Activated CD8-positive, alpha-beta memory T cell treated with anti-CD3 and anti-CD28 coated beads for 1 hour (primary cell): ENCODE data around the gene MGAT5.
"Not testable (repeated sequence)": the region's sequence is repeated elsewhere in the genome, so short reads cannot be mapped to it uniquely, and the experiment has no call there.

ENCODE experiments used
- DNase-seq, 2 donors: peaks; one replicate each; pipeline ENCODE4 v3.0.0-alpha.2; 2020; ENCODE audit warnings: low read depth in 1 of 2; ENCODE audit errors: extremely low read depth in 1 of 2

MGAT5 gene

DNA sequence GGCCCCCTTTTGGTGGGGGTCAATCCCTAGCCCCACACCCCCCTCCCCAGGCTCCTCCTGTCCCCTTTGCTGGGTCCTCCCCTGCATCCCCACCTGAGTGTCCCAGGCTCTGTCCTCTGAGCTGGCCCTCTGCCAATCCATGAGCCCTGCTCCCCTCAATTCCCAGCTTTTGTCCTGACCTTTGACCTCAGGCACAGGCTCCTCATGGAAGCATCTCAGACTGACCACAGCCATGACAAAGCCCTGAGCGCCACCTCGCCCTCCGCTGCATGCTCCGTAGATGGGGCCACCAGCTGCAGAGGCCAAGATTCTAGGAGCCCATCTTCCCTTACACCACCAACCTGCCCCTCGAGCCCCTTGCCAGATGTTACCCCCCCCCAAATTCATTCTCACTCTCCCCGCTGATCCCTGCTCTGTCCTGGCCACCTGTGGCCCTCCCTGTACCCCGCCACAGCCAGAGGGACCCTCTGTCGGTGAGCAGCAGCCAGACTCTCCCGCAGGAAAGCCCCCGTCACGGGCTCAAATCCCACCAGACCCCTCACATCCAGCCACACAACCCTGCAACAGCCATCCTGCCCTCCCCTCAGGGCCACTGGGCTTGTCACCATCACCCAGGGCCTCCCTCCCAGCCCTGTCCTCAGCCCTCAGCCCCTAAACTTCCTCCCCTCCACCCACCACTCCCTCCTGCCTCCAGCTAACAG is 206.0 kb downstream of the MGAT5 start:
- DNase-seq, result no peak

DNA sequence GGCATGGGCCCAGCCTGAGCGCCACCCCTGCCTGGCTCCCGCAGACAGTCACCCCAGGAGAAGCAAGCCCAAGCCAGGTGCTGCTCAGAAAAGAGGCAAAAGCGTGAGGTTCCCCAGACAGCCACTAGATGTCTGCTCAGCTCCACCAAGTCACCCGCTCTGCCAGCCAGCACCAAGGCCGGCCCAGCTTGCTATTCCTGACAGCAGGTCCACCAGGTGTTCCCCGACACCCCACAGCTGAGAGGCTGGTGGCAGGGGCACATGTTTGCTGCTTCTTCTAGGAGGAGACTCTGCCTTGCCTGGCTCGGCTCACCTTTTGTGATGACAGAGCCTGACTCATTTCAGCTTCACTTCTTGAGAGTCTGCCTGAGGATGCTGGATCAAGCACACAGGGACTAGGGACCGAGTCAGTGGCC is 206.7 kb downstream of the MGAT5 start:
- peak in 1 of 2 donors; percentile 4 for DNase-seq

DNA sequence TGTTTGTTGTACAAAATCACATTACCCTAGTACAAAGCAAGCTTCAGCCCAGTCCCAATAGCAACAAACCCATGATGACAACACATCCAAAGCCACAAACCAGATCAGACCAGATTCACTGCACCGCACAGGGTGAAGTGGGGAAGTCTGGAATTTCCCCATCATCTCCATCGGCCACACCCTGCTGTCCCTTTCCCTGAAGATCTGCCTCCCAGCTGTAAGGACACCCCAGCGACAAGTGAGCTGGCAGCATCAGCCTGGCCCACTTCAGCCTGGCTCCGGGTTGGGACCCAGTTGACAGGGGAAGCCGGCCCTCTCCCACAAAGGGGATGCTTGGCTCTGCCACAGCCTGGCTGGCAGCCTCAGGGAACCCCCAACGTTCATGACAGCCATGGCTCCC is 207.6 kb downstream of the MGAT5 start:
- no peak for DNase-seq

DNA sequence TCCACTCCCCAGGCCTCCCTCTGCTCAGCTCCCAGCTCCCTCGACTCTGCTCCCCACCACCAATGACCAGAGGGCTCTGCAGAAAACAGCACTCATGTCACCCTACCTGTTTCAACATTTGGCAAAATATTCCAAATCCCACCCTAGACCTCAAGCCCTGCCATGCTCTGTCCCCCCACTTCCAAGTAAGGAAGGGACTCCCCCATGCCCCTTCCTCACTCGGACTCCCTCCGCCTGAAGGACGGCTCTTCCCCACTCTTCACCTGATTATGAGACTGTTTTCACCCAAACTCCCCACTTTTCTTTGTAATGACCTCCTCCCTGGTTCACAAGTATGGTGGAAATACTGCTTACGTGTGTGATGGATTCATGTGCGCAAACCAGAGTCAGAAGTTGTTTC is 208.4 kb downstream of the MGAT5 start:
- DNase-seq, result no peak

DNA sequence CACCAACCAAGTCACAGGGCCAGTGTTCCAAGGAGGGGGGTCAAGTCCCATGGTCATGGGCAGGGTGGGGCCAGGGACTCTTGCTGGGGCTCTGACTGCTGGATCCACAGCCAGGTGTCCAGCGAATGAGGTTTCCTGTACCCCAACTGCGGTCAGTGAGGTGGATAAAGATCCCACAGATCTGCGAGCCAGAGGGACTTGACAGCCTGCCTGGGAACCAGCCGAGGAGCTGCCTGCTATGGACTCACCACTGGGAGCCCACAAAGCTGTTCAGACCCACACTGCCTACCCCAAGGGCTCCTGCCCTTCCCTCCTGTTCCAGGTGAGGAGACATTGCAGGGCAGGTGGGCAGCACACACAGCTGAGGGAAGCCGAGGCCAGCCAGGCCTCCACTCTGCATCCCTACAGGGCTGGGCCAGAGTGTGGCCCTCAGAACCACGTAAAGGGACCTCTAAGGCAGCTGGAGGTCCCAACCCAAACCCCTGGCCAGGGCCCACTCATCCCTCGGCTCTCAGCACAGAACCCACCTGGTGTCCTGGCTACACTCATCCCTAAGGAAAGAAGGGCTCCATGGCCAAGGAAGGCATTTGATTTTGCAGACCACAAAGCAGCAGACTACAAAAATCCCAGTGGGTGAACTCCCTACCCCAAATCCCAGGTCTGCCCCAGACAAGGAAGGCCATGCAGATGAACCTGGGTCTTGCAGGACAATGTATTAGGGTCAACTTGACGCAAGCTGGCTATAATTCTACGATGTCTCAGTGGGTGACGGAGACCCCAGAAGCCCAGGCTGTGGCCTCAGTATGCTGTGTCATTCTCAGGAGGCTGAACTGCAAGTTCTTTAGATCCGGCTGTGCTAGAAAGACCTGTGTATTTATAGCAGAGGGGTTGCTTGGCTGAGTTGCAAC is 209.2 kb downstream of the MGAT5 start:
- DNase-seq, result no peak

DNA sequence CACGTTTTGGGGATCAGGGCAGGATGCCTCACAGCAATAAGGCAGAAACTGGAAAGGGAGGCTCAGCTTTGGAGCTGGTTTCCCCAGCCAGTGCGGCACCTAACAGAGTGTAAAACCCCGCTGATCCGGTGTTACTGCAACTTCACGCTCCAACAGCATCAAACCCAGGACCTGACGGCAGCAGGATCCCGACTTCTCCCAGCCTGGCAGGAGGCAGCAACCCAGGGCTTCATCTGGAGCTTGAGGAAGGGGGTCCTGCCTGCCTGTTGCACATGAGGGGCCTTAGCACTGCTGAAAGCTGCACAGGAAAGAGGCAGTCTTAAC is 209.8 kb downstream of the MGAT5 start:
- DNase-seq, result no peak

DNA sequence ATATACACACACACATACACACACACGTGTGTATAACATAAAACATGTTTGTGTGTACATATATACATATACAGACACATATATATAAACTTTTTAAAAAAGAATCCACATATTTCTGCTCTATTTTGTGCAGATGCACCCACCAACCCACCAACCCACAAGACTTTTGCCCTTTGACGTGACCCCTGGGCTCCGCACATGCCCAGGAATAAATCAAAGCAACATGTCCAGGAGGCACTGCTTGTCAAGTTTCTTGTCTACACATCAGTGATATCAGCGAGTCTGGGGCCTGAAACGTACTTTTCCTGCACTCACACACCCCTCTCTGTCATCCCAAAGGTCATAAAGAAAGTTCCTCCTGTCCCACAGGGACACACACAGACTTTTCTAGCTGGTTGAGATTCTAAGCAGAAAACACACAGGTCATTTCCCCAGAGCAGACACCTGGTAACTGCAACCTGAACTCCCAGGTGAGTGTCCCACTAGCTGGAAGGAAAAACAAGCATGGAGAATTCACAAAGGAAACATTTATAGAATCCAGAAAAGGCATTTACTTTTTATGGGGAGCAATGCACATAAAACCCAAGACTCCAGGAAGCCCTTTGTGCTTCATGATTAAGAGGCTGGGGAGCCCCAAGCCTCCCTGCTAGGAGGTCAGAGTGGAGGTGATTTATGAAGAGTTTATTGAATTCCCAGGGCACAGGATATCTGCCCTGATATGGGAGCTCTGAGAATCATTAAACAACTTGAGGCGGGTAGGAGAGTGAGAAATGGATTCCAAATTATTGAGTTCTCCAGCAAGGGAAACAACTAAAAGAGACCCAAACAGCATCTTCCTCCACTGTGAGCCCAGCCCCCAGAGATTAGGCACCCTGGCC is 211.6 kb downstream of the MGAT5 start:
- no peak for DNase-seq

DNA sequence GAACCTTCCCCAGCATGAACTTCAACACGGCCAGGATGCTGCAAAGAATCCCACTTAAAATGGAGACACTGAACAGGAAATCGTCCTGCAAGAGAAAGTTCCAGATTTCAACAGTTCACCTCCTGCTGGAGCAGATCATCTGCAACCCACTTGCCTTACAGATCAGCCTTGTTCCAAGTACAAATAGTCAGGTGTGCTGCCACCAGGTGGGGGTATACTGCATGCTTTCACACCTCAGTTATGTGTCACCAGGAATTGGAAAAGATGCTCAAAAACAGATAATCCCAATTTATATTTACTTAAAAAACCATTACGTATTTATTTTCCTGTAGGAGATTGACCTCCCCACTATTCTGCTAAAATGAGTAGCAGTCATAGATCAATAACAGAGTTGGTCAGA is 212.3 kb downstream of the MGAT5 start:
- DNase-seq, result no peak

DNA sequence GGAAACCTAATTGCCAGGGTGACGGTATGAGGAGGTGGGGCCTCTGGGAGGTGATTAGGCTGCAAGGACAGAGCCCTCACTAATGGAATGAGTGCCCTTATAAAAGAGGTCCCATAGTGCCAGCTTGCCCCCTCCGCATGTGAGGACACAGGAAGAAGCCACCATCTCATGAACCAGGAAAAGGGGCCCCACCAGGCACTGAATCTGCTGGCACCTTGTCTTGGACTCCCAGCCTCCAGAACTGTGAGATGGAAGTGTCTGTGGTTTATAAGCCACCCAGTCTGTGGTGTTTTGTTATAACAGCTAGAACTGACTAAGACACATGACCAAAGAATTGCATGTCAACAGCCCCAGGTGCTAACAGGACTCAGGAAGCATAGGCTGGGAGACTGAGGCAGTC is 214.3 kb downstream of the MGAT5 start:
- no peak for DNase-seq

DNA sequence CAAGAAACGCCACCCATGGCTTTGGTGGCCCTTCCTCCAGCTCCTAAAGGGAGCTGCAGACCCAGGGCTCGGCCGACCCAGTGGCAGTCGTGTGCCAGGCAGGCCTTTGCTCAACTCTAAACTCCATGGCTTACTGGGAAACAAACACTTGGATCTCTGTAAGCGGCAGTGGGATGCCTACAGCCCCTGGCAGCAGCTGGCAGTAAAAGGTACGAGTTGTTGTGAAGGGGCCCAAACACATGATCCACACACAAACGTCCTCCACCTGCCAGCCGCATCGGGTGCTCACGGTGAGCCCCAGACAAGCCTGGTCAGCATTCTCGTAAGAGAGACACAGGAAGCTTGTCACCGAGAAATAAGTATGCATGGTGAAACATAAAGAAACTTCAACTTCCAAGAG is 214.9 kb downstream of the MGAT5 start:
- DNase-seq, result no peak

DNA sequence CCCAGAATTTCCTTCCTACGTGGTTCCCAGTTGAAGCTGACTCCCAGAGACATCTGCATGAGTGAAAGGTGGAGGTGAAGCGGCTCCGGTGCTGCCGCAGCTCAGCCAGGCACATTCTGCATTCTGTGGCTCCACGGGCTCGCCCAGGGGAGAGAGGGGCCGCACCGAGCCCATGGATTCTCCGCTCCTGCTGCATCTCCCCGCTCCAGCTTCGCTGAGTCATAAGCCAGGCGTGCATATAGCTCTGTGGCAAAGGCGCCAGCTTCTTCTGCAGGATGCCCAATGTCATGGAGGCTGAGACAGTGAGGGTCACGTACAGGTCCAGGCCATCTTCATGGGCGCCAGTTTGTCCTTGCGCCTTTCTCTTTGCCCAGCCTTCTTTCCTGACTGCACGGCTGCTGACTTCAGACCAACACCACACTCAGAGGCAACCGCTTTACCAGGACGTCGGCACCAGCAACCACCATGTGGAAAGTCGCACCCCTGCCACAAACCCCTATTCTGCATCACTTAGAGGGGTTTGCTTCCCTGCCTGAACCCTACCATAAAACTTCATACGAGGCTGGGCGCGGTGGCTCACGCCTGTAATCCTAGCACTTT is 215.7 kb downstream of the MGAT5 start:
- no peak for DNase-seq

DNA sequence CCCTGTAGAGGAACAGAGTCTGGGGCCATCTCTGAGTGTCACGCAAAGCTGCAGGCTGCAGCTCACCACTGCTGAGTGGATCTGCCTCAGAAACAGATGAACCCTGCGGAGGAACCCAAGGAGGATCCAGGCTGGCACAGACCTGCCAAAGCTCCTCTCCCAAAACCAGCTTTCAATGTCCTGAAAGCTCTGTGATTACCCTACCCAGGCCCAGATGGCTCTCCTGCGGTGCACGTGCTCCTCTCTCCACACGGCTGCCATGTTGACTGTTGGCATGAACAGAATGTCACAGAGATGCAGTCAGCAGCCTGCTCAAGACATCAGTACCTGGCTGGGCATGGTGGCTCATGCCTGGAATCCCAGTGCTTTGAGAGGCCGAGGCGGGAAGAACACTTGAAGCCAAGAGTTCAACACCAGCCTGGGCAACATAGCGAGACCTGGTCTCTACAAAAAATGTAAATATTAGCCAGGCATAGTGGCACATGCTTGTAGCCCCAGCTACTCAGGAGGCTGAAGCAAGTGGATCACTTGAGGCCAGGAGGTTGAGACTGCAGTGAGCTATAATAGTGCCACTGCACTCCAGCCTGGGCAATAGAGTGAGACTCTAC is 216.8 kb downstream of the MGAT5 start:
- no peak for DNase-seq

DNA sequence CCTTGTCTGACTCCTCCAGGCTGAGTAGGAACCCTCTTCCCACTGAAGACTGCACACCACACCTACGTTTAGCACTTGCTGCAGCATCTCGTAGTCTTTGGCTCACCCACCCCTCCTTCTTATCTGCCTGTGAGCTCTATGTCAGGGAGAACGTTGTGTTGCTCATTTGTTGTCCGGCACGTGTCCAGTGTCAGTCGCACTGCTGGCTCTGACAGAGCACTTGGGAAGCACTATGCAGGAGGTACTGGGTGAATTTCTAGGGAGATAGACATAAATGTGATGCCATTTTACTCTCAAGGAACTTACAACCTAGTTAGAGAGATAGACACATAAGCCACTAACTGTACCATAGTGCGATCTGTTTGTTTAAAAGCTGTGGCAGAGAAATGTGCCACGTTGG is 223.1 kb downstream of the MGAT5 start:
- DNase-seq, result not testable (repeated sequence)

DNA sequence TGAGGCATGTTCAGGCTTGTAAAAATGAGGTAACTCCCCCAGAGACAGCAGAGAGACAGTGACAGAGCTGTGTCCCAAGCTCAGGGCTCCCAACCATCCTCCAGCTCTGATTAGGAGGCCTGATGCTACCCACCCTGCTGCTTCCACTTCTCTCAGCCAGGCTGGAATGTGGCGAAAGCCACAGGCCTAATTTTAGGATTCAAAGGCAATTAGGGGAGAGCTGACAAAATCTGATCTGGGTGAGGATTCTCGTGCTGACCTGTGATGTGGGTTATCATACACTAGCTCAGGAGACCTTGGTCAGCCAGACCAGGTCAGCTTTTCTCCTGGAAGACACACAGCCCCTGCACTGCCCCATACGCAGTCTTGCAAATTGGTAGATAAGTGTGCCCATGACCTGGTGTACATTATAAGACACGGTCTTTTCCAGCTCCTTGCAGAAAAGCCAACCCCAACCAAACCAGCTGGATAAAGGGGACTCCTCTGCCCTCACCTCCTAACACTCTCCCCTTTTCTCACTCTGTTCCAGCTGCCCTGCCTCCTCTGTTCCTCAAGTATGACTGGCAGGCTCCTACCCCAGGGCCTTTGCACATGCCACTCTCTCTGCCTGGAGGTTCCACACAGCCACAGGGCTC is 225.9 kb downstream of the MGAT5 start:
- DNase-seq, result no peak

DNA sequence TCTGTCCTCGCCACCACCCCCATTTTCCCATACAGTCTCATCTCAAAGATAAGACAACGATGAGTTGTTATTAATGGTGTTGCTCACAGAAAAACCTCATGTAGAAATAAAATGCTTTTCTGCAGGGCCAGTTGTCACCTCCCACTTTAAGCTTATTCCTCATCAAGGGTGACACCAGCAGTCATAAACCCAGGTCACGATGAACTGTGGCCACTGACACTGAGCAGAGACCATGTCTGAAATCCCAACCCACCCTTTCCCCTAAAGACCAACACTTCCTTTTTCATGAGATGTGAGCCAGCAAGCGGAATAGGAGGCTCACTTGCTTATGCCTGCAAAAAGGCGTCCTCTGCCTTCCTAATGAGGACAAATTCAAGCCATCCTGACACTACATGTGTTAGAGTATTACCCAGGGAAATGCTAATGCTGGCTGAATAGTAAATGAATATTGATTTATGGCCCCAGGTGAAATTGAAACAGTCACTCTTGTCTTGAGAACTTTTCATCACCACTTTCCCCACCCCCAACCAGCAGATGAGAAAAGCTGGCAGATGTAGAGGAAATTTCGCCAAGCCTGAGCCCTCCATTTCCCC is 228.4 kb downstream of the MGAT5 start:
- DNase-seq, result no peak

DNA sequence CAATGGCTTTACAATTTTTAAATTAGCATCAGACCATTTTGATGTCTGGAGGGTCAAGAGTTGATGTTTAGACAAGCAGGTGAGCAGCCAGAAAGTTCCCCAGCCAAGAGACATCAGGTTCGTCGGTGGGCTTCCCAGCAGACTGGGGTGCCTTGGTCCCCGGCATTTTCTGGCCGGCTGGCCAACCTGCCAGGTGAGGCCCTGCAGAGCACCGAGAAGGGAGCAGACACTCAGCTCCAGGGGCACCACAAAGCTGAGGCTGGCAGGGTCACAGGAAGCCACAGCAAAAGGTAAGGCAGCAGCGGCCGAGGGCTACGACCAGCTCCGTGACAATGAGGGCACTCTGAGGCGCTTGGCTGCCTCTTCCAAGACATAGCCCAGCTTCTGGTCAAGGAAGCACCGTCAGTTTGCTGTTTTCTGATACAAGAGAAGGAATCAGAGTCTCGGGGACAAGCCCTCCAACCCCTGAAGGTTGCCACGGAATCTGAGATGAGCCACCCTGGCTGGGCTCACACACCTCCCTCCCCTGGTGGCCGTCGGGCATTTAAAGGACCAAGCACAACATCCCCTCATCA is 229.0 kb downstream of the MGAT5 start:
- DNase-seq, result no peak

DNA sequence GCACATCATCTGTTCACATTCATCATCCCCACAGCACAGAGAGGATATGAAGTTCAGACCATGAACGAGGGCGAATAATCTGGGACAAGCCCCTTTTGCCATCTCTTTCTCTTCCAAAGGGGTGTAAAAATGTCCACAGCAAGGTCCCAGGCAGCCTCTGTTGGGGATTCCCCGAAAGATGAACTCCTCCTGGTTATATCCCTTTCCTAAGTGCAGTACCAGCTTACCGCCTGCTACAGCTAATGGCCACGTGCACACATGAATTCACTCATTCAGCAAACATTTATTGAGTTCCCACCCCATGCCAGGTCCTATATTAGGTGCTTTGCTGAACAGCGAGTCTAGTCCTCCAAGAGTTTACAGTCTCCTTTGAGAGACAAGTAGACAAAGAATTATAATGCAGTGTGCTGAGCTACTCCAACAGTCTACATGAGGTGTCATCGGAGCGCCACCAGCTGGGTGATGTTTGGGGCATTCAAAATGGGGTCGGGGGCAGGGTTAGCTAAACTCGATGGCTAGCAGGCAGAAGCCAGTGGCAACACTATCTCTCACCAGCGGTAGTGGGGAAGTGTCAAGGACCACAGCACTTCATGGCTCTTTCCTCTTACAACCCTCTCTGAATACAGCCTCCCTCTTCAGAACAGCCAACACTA is 236.0 kb downstream of the MGAT5 start:
- DNase-seq, result no peak

DNA sequence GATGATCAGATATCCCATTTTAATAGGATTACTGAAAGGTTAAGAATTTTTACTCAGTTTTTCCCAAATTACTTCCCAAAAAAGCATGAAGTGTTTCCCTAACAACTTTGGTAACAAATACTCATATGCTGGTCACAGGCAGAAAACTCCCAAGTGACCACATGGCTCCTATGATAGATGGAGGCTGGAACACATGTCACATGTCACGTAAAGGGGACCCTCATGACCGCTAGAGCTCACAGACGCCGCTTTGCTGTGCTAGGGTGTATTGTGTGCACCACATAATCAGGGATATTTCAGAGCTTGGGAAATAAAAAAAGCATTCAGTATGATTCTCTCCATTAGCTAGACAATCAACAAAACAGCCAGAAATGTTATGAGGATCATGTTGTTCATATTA is 236.7 kb downstream of the MGAT5 start:
- no peak for DNase-seq

DNA sequence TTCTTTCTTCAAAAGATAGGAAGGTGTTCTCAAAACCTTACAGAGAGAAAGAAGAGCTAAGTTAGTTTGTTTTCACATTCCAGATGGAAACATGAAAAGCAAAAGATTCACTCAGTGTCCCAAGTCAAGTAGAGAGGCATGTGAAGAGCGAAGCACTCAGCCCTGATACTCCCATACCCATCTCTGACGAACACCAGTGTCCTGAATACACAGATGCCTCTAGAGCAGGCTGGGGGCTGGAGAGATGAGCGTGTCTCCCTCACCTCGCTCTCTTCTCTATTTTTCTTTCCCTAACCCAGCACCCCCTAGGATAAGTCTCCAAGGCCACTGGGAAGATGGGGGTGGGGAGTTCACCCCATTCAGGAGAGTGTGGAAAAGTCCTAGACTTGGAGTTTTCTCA is 237.2 kb downstream of the MGAT5 start:
- no peak for DNase-seq
